Fibroblast of lung (primary cell): ENCODE data around the gene TSACC. TPM values are rescaled to one million over a fixed set of nuclear protein-coding genes. Genes with fewer than 3 reads are reported as not detected.
A peak's percentile ranks its signal among the peaks of the same experiment; 100 is the strongest.

Experiments used
- DNase-seq, 2 donors: peaks; one replicate each; pipeline versions ENCODE4 v3.0.0 to v3.0.0-alpha.2; 2010; ENCODE audit warnings: low read depth in 2 of 2
- H2AFZ ChIP-seq: 2 replicates; pipeline ENCODE4 v1.5.1; 2012; ENCODE audit warnings: low read length, control low read depth, inconsistent platforms
- H3K27ac ChIP-seq: 2 replicates; pipeline ENCODE4 v1.5.1; 2011; ENCODE audit warnings: low read length, control low read depth; ENCODE audit not compliant: insufficient read depth
- H3K27me3 ChIP-seq: 2 replicates; pipeline ENCODE4 v1.5.1; 2011; ENCODE audit warnings: mild to moderate bottlenecking, low read length; ENCODE audit not compliant: control insufficient read depth, insufficient read depth
- H3K36me3 ChIP-seq: 2 replicates; pipeline ENCODE4 v1.5.1; 2011; ENCODE audit warnings: low read length; ENCODE audit not compliant: control insufficient read depth, insufficient read depth
- H3K4me1 ChIP-seq: 2 replicates; pipeline ENCODE4 v1.5.1; 2011; ENCODE audit warnings: low read length; ENCODE audit not compliant: control insufficient read depth, insufficient read depth; ENCODE audit errors: extremely low read depth
- H3K4me2 ChIP-seq: 2 replicates; pipeline ENCODE4 v1.5.1; 2011; ENCODE audit warnings: low read length, control low read depth; ENCODE audit not compliant: insufficient read depth; ENCODE audit errors: extremely low read depth
- H3K4me3 ChIP-seq, 4 experiments: fragments of 200-600 bp in 1 of 4; sonication (generic) in 1 of 4; replicated peaks in 1 of 4; 2 replicates each; pipeline ENCODE4 v1.5.1; 2011 to 2016; ENCODE audit warnings: low read length in 4 of 4, low read depth in 3 of 4, mild to moderate bottlenecking in 3 of 4, control low read depth in 2 of 4, inconsistent platforms in 1 of 4, mixed read lengths in 1 of 4; ENCODE audit not compliant: insufficient read depth in 1 of 4; ENCODE audit errors: control extremely low read depth in 1 of 4
- H3K79me2 ChIP-seq: 2 replicates; pipeline ENCODE4 v1.5.1; 2012; ENCODE audit warnings: mild to moderate bottlenecking, low read length, inconsistent platforms; ENCODE audit not compliant: control insufficient read depth, insufficient read depth
- H3K9ac ChIP-seq: 2 replicates; pipeline ENCODE4 v1.5.1; 2011; ENCODE audit warnings: mild to moderate bottlenecking, low read length, control low read depth; ENCODE audit not compliant: insufficient read depth
- H3K9me3 ChIP-seq: 2 replicates; pipeline ENCODE4 v1.5.1; 2012; ENCODE audit warnings: low read depth, low read length; ENCODE audit not compliant: control insufficient read depth, insufficient read depth
- H4K20me1 ChIP-seq: 2 replicates; pipeline ENCODE4 v1.5.1; 2011; ENCODE audit warnings: low read length; ENCODE audit not compliant: control insufficient read depth, insufficient read depth; ENCODE audit errors: extremely low read depth
- EZH2 ChIP-seq: IDR thresholded peaks from 2 replicates; pipeline ENCODE4 v1.5.1; 2012; ENCODE audit warnings: low read length, control low read depth, mild to moderate bottlenecking; ENCODE audit errors: missing control alignments
- polyA plus RNA-seq, 2 donors: library from polyadenylated mRNA; depleted of rRNA in 1 of 2; stranded (reverse) in 1 of 2; unstranded in 1 of 2; fragments of >200 nt; gene quantifications; 2 replicates each; pipeline ENCODE4 v1.2.1, GENCODE V29; 2011 to 2012; ENCODE audit warnings: missing spikeins in 1 of 2
- total RNA-seq: library from RNA; depleted of rRNA; stranded (reverse); fragments of >200 nt; gene quantifications from 2 replicates; pipeline ENCODE4 v1.2.1, GENCODE V29; 2014
- TF ChIP-seq, protein P1 (sequence below), 2 donors: IDR thresholded peaks in 1 of 2; conservative IDR thresholded peaks in 1 of 2; 1 replicate in 1 of 2; 2 replicates in 1 of 2; pipeline ENCODE4 v1.5.1; 2011 to 2012; ENCODE audit warnings: low read length in 2 of 2, control low read depth in 1 of 2, inconsistent platforms in 1 of 2, low read depth in 1 of 2, mild to moderate bottlenecking in 1 of 2

The TSACC gene
- total and polyA plus RNA-seq, 2 donors (not counting 1 experiment from before 2014, with no cell fraction given), result 0.50 to 0.54 TPM

DNA sequence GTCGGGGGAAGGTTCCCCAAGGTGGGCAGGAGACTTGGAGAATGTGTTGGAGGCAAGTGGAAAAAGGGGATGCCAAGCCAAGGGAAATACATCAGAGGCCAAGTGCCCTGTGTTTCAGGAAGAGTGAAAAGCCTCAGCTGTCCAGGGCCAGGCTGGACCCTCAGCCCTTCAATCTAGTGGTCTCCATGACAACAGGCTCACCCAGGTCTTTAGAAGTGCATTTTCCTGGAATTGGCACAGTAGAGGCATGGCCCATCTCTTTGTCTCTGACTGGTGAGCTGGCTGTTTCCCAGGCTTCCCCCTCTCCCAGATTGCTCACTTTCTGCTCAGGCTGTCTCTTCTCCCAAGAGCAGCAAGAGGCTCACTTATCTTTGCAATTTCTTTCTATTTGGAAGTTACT lies 20.3 kb downstream of the TSACC start:
- Histone ChIP-seq H3K9me3 (no peaks in the 10 kb centered on the region), H3K36me3 (no peaks in the 10 kb centered on the region), H3K27ac (no peak overlapping the region), H3K4me1 (no peaks in the 10 kb centered on the region), H3K27me3 (peaks cover 21% of the 10 kb centered on the region), H4K20me1 (no peaks in the 10 kb centered on the region), H3K4me2 (no peak overlapping the region), H3K79me2 (no peaks in the 10 kb centered on the region), H3K9ac (no peak overlapping the region), H3K4me3 (no peak overlapping the region), H2AFZ (no peak overlapping the region)
- TF ChIP-seq, protein P1, sequence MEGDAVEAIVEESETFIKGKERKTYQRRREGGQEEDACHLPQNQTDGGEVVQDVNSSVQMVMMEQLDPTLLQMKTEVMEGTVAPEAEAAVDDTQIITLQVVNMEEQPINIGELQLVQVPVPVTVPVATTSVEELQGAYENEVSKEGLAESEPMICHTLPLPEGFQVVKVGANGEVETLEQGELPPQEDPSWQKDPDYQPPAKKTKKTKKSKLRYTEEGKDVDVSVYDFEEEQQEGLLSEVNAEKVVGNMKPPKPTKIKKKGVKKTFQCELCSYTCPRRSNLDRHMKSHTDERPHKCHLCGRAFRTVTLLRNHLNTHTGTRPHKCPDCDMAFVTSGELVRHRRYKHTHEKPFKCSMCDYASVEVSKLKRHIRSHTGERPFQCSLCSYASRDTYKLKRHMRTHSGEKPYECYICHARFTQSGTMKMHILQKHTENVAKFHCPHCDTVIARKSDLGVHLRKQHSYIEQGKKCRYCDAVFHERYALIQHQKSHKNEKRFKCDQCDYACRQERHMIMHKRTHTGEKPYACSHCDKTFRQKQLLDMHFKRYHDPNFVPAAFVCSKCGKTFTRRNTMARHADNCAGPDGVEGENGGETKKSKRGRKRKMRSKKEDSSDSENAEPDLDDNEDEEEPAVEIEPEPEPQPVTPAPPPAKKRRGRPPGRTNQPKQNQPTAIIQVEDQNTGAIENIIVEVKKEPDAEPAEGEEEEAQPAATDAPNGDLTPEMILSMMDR (conservative IDR thresholded peaks at IDR 0.05 in 1 of 2, IDR thresholded peaks at IDR 0.05 in 1 of 2; ENCODE audit: low read depth in 1 of 2, low read length in 2 of 2), result no peak
- TF ChIP-seq EZH2, result no peak
- no peak for DNase-seq

DNA sequence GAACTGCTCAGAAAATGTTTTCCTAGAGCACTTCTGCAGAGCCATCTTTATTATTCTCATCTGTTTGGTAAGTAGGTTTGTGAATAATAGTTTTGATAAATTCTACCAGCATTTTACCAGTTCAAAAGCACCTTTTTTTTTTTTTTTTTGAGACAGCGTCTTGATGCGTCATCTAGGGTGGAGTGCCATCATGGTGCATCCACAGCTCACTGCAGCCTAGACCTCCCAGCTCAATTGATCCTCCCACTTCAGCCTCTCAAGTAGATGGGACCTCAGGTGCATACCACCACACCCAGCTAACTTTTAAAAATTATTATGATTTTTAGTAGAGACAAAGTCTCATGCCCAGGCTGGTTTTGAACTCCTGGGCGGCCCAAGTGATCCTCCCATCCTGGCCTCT lies 20.9 kb downstream of the TSACC start:
- DNase-seq, result no peak
- TF ChIP-seq EZH2, result no peak
- TF ChIP-seq, protein P1 (conservative IDR thresholded peaks at IDR 0.05 in 1 of 2, IDR thresholded peaks at IDR 0.05 in 1 of 2; ENCODE audit: low read depth in 1 of 2, low read length in 2 of 2), result no peak
- H3K27me3 ChIP-seq, result peaks cover 25% of the 10 kb centered on the region
- no peak overlapping the region for H2AFZ ChIP-seq
- H4K20me1 ChIP-seq, result no peaks in the 10 kb centered on the region
- no peak overlapping the region for H3K4me2 ChIP-seq
- H3K36me3 ChIP-seq, result no peaks in the 10 kb centered on the region
- H3K27ac ChIP-seq, result no peak overlapping the region
- H3K4me3 ChIP-seq, result no peak overlapping the region
- H3K9ac ChIP-seq, result no peak overlapping the region
- no peaks in the 10 kb centered on the region for H3K4me1 ChIP-seq
- no peaks in the 10 kb centered on the region for H3K9me3 ChIP-seq
- no peaks in the 10 kb centered on the region for H3K79me2 ChIP-seq

DNA sequence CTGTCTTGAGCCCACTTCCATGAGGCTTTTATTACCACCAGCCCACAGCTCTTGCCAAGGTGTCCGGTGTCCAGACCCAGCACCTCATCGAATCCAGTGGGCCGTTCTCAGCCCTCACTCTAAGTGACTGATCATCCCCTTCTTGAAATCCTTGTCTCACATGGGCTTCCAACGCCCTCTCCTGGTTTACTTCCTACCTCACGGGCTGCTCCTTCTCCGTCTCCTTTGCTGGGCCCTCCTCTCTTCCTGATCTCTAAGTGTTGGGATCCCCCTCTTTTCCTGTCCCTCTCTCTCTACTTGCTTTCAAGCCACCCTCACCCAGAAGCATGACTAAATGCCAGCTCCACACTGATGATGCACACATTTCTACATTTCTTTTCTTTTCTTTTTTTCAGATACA lies 21.6 kb downstream of the TSACC start:
- peaks cover 31% of the 10 kb centered on the region for H3K27me3 ChIP-seq

More for the DNA sequence above, 21.6 kb downstream of the TSACC start:
- Histone ChIP-seq H4K20me1 (no peaks in the 10 kb centered on the region), H3K4me1 (no peaks in the 10 kb centered on the region), H3K4me3 (no peak overlapping the region), H3K9ac (no peak overlapping the region), H3K4me2 (no peak overlapping the region), H3K36me3 (no peaks in the 10 kb centered on the region), H3K27ac (no peak overlapping the region), H2AFZ (no peak overlapping the region), H3K79me2 (no peaks in the 10 kb centered on the region), H3K9me3 (no peaks in the 10 kb centered on the region)
- TF ChIP-seq, protein P1 (conservative IDR thresholded peaks at IDR 0.05 in 1 of 2, IDR thresholded peaks at IDR 0.05 in 1 of 2; ENCODE audit: low read depth in 1 of 2, low read length in 2 of 2), result peak; percentile 41 to 42
- no peak for TF ChIP-seq EZH2
- peak; percentile 26 to 28 for DNase-seq
